T47D (cell line): ENCODE data around the gene SOBP.

Experiments used
- DNase-seq, 2 experiments: peaks; one replicate each; pipeline versions ENCODE4 v3.0.0 to v3.0.0-alpha.2; 2011 to 2012; ENCODE audit warnings: low read depth in 1 of 2, low spot score in 1 of 2
- JUND ChIP-seq: IDR thresholded peaks from 2 replicates; pipeline ENCODE4 v1.6.1; 2012; ENCODE audit warnings: low read depth
- in situ Hi-C: cut with HindIII; loops from 2 replicates; pipeline ENCODE4 v1.10.0; 2016; ENCODE audit warnings: low sequenced_read_pairs, low pct_unique_long_range_greater_than_20kb

SOBP gene

GRCh38 chr6:107491760-107492660 is 2.1 kb downstream of the SOBP start:
- in situ Hi-C loops = no loop called here
- DNase-seq = no peak
- no peak for TF ChIP-seq JUND

GRCh38 chr6:107493158-107494057 is 3.5 kb downstream of the SOBP start:
- DNase-seq = no peak
- in situ Hi-C loops = no loop called here
- no peak for TF ChIP-seq JUND

- DNase-seq = no peak
- in situ Hi-C loops = no loop called here
- no peak for TF ChIP-seq JUND
These were observed 5.3 kb downstream of the SOBP start for GRCh38 chr6:107495196-107495643.

- DNase-seq = no peak
- no peak for TF ChIP-seq JUND
- in situ Hi-C loops = no loop called here
These were observed 6.1 kb downstream of the SOBP start for GRCh38 chr6:107495971-107496370.

- in situ Hi-C loops = no loop called here
- TF ChIP-seq JUND = no peak
- DNase-seq = no peak
These were observed 7.2 kb downstream of the SOBP start for GRCh38 chr6:107496892-107497684.

- in situ Hi-C loops = no loop called here
- no peak; the same call in 1 of the 2 replicates for TF ChIP-seq JUND
- DNase-seq = no peak
These were observed 14.5 kb downstream of the SOBP start for GRCh38 chr6:107504270-107505026.

GRCh38 chr6:107506145-107506544 is 16.2 kb downstream of the SOBP start:
- TF ChIP-seq JUND = no peak
- peak in 1 of 2 experiments; percentile 22 for DNase-seq
- in situ Hi-C loops = no loop called here

GRCh38 chr6:107509506-107509905 is 19.6 kb downstream of the SOBP start:
- in situ Hi-C loops = no loop called here
- DNase-seq = peak; percentile 28 to 78
- TF ChIP-seq JUND = no peak

GRCh38 chr6:107510108-107510507 is 20.2 kb downstream of the SOBP start:
- in situ Hi-C loops = no loop called here
- no peak for TF ChIP-seq JUND
- DNase-seq = no peak

- in situ Hi-C loops = no loop called here
- no peak for TF ChIP-seq JUND
These were observed 21.6 kb downstream of the SOBP start for GRCh38 chr6:107511511-107511993.

GRCh38 chr6:107513214-107513613 is 23.3 kb downstream of the SOBP start:
- TF ChIP-seq JUND = no peak
- DNase-seq = no peak
- in situ Hi-C loops = no loop called here

More at GRCh38 chr6:107511511-107511993, 21.6 kb downstream of the SOBP start:
- DNase-seq = no peak

- no peak for DNase-seq
- no peak for TF ChIP-seq JUND
- in situ Hi-C loops = no loop called here
These were observed 26.0 kb downstream of the SOBP start for GRCh38 chr6:107515955-107516354.
